Amniotic epithelial cell (primary cell): ENCODE measurements around the gene VAV3.

Experiments used
- DNase-seq: peaks from one replicate; pipeline ENCODE4 v3.0.0-alpha.2; 2010; ENCODE audit warnings: low read depth

The VAV3 gene

GRCh38 chr1:107574044-107574443 is 390.9 kb downstream of the VAV3 start:
- no peak for DNase-seq

GRCh38 chr1:107572674-107573211 is 392.2 kb downstream of the VAV3 start:
- DNase-seq, result peak; percentile 1

- DNase-seq, result no peak
Measured at GRCh38 chr1:107570768-107571167, 394.2 kb downstream of the VAV3 start.

- DNase-seq, result no peak
Measured at GRCh38 chr1:107563441-107563840, 401.5 kb downstream of the VAV3 start.

- no peak for DNase-seq
Measured at GRCh38 chr1:107559881-107560280, 405.1 kb downstream of the VAV3 start.

GRCh38 chr1:107557095-107557494 is 407.9 kb downstream of the VAV3 start:
- DNase-seq, result no peak

- DNase-seq, result no peak
Measured at GRCh38 chr1:107555578-107555977, 409.4 kb downstream of the VAV3 start.

GRCh38 chr1:107552781-107553180 is 412.2 kb downstream of the VAV3 start:
- DNase-seq, result no peak

GRCh38 chr1:107551456-107551855 is 413.5 kb downstream of the VAV3 start:
- no peak for DNase-seq

GRCh38 chr1:107550358-107550757 is 414.6 kb downstream of the VAV3 start:
- DNase-seq, result no peak

GRCh38 chr1:107549152-107549810 is 415.7 kb downstream of the VAV3 start:
- DNase-seq, result no peak

- DNase-seq, result no peak
Measured at GRCh38 chr1:107548276-107548675, 416.7 kb downstream of the VAV3 start.

- DNase-seq, result no peak
Measured at GRCh38 chr1:107547363-107548155, 417.4 kb downstream of the VAV3 start.

GRCh38 chr1:107546576-107546975 is 418.4 kb downstream of the VAV3 start:
- DNase-seq, result no peak

- no peak for DNase-seq
Measured at GRCh38 chr1:107545879-107546278, 419.1 kb downstream of the VAV3 start.

- DNase-seq, result no peak
Measured at GRCh38 chr1:107545056-107545577, 419.9 kb downstream of the VAV3 start.

- DNase-seq, result no peak
Measured at GRCh38 chr1:107544285-107544684, 420.7 kb downstream of the VAV3 start.

- DNase-seq, result no peak
Measured at GRCh38 chr1:107541412-107541811, 423.6 kb downstream of the VAV3 start.

GRCh38 chr1:107538502-107538901 is 426.5 kb downstream of the VAV3 start:
- DNase-seq, result no peak

- no peak for DNase-seq
Measured at GRCh38 chr1:107536266-107536665, 428.7 kb downstream of the VAV3 start.

GRCh38 chr1:107535091-107535490 is 429.9 kb downstream of the VAV3 start:
- DNase-seq, result no peak

GRCh38 chr1:107534632-107535031 is 430.3 kb downstream of the VAV3 start:
- no peak for DNase-seq

GRCh38 chr1:107533436-107533835 is 431.5 kb downstream of the VAV3 start:
- DNase-seq, result no peak
